DND-41 (cell line): ENCODE data around the gene GAS7.

ENCODE experiments used
- EZH2 ChIP-seq: IDR thresholded peaks from 3 replicates; pipeline ENCODE4 v1.6.1; 2012; ENCODE audit warnings: borderline replicate concordance, low read depth, mild to moderate bottlenecking, moderate library complexity, low read length, inconsistent platforms; ENCODE audit not compliant: severe bottlenecking
- TF ChIP-seq, protein P1 (sequence below): IDR thresholded peaks from 2 replicates; pipeline ENCODE4 v1.5.1; 2012; ENCODE audit warnings: borderline replicate concordance, low read length, moderate library complexity, mild to moderate bottlenecking; ENCODE audit not compliant: poor library complexity, severe bottlenecking; ENCODE audit errors: extremely low read depth

GRCh38 chr17:10136258-10136981 is 62.0 kb downstream of the GAS7 start:
- TF ChIP-seq, protein P1, sequence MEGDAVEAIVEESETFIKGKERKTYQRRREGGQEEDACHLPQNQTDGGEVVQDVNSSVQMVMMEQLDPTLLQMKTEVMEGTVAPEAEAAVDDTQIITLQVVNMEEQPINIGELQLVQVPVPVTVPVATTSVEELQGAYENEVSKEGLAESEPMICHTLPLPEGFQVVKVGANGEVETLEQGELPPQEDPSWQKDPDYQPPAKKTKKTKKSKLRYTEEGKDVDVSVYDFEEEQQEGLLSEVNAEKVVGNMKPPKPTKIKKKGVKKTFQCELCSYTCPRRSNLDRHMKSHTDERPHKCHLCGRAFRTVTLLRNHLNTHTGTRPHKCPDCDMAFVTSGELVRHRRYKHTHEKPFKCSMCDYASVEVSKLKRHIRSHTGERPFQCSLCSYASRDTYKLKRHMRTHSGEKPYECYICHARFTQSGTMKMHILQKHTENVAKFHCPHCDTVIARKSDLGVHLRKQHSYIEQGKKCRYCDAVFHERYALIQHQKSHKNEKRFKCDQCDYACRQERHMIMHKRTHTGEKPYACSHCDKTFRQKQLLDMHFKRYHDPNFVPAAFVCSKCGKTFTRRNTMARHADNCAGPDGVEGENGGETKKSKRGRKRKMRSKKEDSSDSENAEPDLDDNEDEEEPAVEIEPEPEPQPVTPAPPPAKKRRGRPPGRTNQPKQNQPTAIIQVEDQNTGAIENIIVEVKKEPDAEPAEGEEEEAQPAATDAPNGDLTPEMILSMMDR = no peak
- no peak for TF ChIP-seq EZH2
